ENCODE results near the gene TIMP4.

GRCh38 chr3:12192655-12193484 lies 34.2 kb upstream of the TIMP4 start:
- TF ChIP-seq CTCF (conservative IDR thresholded peaks at IDR 0.05; ENCODE audit: low read depth, low read length) (no peak), SMC3 (IDR thresholded peaks at IDR 0.05; ENCODE audit: low read depth, low read length) (no peak), POLR2A (IDR thresholded peaks at IDR 0.05; ENCODE audit: low read depth, low read length) (no peak), MAZ (IDR thresholded peaks at IDR 0.05; ENCODE audit: borderline replicate concordance, low read depth, low read length) (no peak), RCOR1 (IDR thresholded peaks at IDR 0.05; ENCODE audit: insufficient replicate concordance, low read length) (no peak), MXI1 (IDR thresholded peaks at IDR 0.05; ENCODE audit: borderline replicate concordance, low read depth, low read length) (no peak), ELK1 (IDR thresholded peaks at IDR 0.05; ENCODE audit: borderline replicate concordance, low read depth, low read length) (no peak), RAD21 (IDR thresholded peaks at IDR 0.05; ENCODE audit: low read length) (no peak), USF2 (IDR thresholded peaks at IDR 0.05; ENCODE audit: low read depth, low read length) (no peak), RFX5 (IDR thresholded peaks at IDR 0.05; ENCODE audit: low read depth, low read length) (no peak)
